OCI-LY7 (cell line): ENCODE results near the gene NCF2.
"Not testable (repeated sequence)": the region's sequence is repeated elsewhere in the genome, so short reads cannot be mapped to it uniquely, and the experiment has no call there.

Experiments used
- EZH2phosphoT487 ChIP-seq: fragments of 200-600 bp; sonication (generic); IDR thresholded peaks from 2 replicates; pipeline ENCODE4 v1.6.1; 2018; ENCODE audit warnings: low read depth, borderline replicate concordance, mild to moderate bottlenecking, mixed run types, antibody characterized with exemption, low read length, moderate library complexity, mixed read lengths
- TF ChIP-seq, protein P1 (sequence below): fragments of 200-600 bp; sonication (generic); conservative IDR thresholded peaks from 2 replicates; pipeline ENCODE4 v1.5.1; 2014; ENCODE audit warnings: mild to moderate bottlenecking, antibody characterized with exemption, low read length, moderate library complexity, mixed read lengths

DNA sequence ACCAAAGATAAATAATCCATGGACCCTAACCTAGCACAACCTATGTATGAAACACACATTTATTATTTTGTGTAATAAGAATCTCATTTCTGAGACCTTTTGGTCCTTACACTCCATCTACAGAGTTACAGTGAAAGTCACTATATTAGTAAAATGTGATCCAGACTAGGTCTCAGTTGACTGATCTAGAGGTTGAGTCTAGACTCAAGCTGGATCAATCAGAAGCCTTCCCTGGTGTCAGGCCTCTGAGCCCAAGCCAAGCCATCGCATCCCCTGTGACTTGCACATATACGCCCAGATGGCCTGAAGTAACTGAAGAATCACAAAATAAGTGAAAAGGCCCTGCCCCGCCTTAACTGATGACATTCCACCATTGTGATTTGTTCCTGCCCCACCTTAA is 22.7 kb upstream of the NCF2 start:
- TF ChIP-seq, protein P1, sequence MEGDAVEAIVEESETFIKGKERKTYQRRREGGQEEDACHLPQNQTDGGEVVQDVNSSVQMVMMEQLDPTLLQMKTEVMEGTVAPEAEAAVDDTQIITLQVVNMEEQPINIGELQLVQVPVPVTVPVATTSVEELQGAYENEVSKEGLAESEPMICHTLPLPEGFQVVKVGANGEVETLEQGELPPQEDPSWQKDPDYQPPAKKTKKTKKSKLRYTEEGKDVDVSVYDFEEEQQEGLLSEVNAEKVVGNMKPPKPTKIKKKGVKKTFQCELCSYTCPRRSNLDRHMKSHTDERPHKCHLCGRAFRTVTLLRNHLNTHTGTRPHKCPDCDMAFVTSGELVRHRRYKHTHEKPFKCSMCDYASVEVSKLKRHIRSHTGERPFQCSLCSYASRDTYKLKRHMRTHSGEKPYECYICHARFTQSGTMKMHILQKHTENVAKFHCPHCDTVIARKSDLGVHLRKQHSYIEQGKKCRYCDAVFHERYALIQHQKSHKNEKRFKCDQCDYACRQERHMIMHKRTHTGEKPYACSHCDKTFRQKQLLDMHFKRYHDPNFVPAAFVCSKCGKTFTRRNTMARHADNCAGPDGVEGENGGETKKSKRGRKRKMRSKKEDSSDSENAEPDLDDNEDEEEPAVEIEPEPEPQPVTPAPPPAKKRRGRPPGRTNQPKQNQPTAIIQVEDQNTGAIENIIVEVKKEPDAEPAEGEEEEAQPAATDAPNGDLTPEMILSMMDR, result not testable (repeated sequence)
- not testable (repeated sequence) for TF ChIP-seq EZH2phosphoT487
